ENCODE results near the gene TRABD2A.

GRCh38 chr2:84888401-84889276, 7.8 kb upstream of the TRABD2A start:
- TF ChIP-seq CTCF (IDR thresholded peaks at IDR 0.05) (no peak), POLR2A (IDR thresholded peaks at IDR 0.05) (no peak)

Data from uterus (tissue), 2 donors.